ENCODE results near the gene FILIP1. TPM values are rescaled to one million over a fixed set of nuclear protein-coding genes. Genes with fewer than 3 reads are reported as not detected.
A peak's percentile ranks its signal among the peaks of the same experiment; 100 is the strongest.

FILIP1 gene
- total and polyA plus RNA-seq, 8 donors, result 14.4 to 45.2 (median 32.5) TPM

DNA sequence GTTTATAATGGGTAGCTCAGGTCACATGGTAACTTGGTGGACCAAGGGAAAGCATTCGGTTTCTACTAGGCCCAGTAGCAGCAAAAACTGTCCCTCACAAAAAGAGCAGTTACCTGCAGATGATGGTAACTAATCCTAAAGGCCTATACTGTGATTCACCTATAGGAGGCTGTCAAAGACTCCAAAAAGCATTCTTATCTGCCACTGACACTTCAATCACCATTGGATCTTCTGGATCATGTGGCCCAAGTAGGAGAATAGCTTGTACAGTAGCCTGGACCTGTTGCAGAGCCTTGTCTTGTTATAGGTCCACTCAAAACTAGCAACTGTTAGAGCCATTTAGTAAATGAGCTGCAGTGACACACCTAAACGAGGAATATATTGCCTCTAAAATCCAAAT lies 23.2 kb upstream of the FILIP1 start:
- TF ChIP-seq, protein P1, sequence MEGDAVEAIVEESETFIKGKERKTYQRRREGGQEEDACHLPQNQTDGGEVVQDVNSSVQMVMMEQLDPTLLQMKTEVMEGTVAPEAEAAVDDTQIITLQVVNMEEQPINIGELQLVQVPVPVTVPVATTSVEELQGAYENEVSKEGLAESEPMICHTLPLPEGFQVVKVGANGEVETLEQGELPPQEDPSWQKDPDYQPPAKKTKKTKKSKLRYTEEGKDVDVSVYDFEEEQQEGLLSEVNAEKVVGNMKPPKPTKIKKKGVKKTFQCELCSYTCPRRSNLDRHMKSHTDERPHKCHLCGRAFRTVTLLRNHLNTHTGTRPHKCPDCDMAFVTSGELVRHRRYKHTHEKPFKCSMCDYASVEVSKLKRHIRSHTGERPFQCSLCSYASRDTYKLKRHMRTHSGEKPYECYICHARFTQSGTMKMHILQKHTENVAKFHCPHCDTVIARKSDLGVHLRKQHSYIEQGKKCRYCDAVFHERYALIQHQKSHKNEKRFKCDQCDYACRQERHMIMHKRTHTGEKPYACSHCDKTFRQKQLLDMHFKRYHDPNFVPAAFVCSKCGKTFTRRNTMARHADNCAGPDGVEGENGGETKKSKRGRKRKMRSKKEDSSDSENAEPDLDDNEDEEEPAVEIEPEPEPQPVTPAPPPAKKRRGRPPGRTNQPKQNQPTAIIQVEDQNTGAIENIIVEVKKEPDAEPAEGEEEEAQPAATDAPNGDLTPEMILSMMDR (IDR thresholded peaks at IDR 0.05), result no peak
- intact Hi-C loops (cut with DNase I), result no loop called here
- Histone ChIP-seq H3K4me3 (no peak overlapping the region), H3K27me3 (no peaks in the 10 kb centered on the region), H3K9me3 (no peaks in the 10 kb centered on the region), H3K4me1 (no peaks in the 10 kb centered on the region), H3K27ac (no peak overlapping the region), H3K36me3 (no peaks in the 10 kb centered on the region)
- no peak for DNase-seq
- ATAC-seq, result no peak

DNA sequence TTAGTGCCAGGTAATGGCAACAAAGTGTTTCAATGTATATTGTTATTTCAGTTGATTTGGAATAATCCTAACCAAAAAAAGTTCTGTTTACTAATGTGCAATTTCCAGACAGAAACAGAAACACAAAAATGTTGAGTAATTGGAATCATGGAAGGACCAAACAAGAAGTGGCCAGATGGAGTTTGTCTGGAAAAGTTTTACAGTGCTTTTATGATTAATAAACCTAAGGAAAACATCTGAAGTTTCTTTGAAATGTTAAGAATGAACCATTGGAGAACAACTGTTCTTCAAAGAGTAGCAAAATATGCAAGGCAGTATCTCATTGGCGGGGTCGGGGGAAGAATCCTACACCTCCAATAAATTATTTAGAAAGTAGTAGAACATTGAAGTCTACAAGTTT lies 19.0 kb upstream of the FILIP1 start:
- TF ChIP-seq, protein P1 (IDR thresholded peaks at IDR 0.05), result no peak
- no peaks in the 10 kb centered on the region for H3K4me1 ChIP-seq
- ATAC-seq, result no peak
- H3K4me3 ChIP-seq, result no peak overlapping the region
- no peaks in the 10 kb centered on the region for H3K36me3 ChIP-seq
- no peaks in the 10 kb centered on the region for H3K9me3 ChIP-seq
- DNase-seq, result no peak
- no peaks in the 10 kb centered on the region for H3K27me3 ChIP-seq
- H3K27ac ChIP-seq, result no peak overlapping the region
- intact Hi-C loops (cut with DNase I), result no loop called here

DNA sequence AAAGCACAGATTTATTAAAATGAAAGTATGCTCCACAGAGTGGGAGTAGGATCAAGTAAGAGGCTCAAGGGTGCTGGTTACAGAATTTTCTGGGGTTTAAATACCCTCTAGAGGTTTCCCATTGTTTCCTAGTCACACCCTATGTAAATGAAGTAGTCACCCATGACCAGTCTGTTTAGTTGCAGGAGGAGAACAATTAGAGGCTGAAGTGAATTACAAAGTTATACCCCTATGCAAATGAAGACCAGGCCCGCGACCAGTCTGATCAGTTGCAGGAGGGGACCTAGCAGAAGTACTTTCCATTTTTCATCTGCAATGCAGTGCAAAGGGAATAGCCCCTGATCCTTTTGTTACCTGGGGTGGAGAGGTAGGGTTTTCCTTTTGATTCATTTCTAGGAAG lies 11.8 kb upstream of the FILIP1 start:
- no peak overlapping the region for H3K4me3 ChIP-seq
- no peaks in the 10 kb centered on the region for H3K36me3 ChIP-seq
- ATAC-seq (no peak), DNase-seq (no peak)
- H3K9me3 ChIP-seq, result no peaks in the 10 kb centered on the region
- TF ChIP-seq, protein P1 (IDR thresholded peaks at IDR 0.05), result no peak
- H3K27me3 ChIP-seq, result no peaks in the 10 kb centered on the region
- intact Hi-C loops (cut with DNase I), result no loop called here
- no peaks in the 10 kb centered on the region for H3K4me1 ChIP-seq
- no peak overlapping the region for H3K27ac ChIP-seq

DNA sequence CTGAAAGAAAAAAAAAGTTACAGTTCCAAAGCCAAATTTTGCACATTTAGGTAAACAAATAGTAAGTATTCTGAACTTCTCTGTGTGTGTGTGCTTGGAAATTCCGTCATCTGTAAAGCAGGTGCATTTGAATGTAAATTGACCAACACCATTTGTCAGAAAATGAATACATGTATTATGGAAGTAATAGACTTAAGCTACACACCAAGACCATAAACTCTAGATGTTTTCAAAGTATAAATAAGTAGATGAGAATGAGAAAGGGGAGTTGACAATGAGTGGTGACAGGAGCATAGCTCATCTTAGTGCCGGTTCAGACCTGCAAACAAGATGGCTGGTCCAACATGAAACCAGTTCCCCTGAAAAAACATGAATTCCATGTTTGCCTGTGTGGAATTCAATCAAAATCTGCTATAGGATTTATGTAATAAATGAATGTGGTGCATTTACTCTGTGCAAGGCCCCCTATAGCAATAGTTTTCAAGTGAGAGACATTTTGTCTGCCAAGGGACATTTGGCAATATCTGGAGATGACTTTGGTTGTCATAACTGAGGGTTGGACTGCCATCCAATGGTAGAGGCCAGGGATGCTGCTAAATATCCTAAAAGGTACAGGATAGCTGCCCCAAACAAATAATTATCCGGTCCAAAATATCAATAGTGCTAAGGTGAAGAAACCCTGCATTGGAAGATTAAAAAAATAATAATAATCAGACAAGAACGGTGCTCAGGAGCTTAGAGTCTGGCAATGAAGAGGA lies 11.0 kb upstream of the FILIP1 start:
- intact Hi-C loops (cut with DNase I), result no loop called here
- H3K4me3 ChIP-seq, result no peak overlapping the region
- ATAC-seq, result peak; percentile 16
- H3K9me3 ChIP-seq, result no peaks in the 10 kb centered on the region
- no peak overlapping the region for H3K27ac ChIP-seq
- DNase-seq, result no peak
- no peaks in the 10 kb centered on the region for H3K4me1 ChIP-seq
- H3K36me3 ChIP-seq, result no peaks in the 10 kb centered on the region
- TF ChIP-seq, protein P1 (IDR thresholded peaks at IDR 0.05), result no peak
- no peaks in the 10 kb centered on the region for H3K27me3 ChIP-seq

DNA sequence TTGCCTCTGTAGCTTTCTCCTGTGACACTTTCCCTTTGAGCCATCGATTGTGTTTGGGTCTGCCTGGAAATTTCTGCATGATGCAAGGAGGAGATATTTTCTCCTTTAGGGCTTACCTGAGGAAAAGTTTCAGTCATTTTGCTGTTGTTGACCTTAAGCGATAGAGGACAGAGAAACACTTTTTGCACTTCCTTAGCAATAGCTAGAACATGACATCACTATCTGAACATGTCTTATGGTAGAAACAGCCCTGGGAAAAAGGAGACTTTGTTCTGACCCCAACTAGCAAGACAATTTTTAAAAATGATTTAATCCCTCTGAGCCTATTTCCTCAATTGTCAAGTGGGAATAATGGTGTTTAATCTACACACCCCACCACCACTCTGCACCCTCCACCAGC lies 9.7 kb upstream of the FILIP1 start:
- TF ChIP-seq, protein P1 (IDR thresholded peaks at IDR 0.05), result no peak
- H3K27me3 ChIP-seq, result no peaks in the 10 kb centered on the region
- H3K36me3 ChIP-seq, result no peaks in the 10 kb centered on the region
- ATAC-seq (no peak), DNase-seq (no peak)
- H3K4me1 ChIP-seq, result peaks cover 0 to 3% of the 10 kb centered on the region in 2 donors
- no peaks in the 10 kb centered on the region for H3K9me3 ChIP-seq
- intact Hi-C loops (cut with DNase I), result no loop called here
- H3K27ac ChIP-seq, result no peak overlapping the region
- H3K4me3 ChIP-seq, result no peak overlapping the region

All from left lung (tissue), 10 donors.